ENCODE data around the gene NME8.

The NME8 gene

DNA sequence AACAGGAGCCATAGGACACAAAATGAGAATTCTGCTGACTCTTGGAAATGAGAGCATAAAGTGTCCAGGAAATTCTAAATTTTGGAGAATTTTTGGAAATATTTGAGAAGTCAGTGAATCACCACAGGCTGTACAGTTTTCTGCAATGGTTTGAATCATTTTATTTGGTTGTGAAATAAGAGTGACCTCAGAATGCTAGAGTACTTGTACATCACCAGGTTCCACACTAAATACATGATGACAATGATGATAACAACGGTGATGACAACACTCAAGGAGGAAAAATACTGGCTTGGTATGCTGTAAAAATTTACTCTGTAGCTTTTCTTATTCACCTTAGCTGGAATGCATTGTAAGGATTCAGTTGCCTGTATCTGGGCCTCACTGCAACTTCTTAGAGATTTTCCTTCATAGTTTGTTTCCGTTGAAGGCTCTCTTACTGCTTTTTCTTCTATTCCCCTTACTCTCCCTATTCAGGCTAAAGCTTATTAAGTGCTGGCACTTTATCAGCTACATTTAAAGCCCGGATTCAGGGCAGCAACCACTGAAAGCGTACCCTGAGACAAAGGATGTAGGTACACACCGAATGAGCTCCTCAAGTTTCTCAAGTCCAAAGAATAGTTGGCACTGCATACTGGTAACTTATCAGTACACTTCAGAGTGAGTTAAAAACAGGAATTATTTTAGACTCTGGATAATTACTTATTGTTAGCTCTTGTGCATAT lies 30.2 kb upstream of the NME8 start:
- TF ChIP-seq ZBTB7A (IDR thresholded peaks at IDR 0.05; ENCODE audit: low read depth) (no peak), YY1 (IDR thresholded peaks at IDR 0.05; ENCODE audit: low read depth) (no peak), CEBPB (IDR thresholded peaks at IDR 0.05) (no peak), TCF12 (IDR thresholded peaks at IDR 0.05; ENCODE audit: low read depth) (no peak), NFIC (IDR thresholded peaks at IDR 0.05) (no peak), RAD21 (IDR thresholded peaks at IDR 0.05; ENCODE audit: low read depth) (no peak), TAF1 (IDR thresholded peaks at IDR 0.05; ENCODE audit: low read depth) (no peak), USF1 (IDR thresholded peaks at IDR 0.05) (no peak), TEAD4 (IDR thresholded peaks at IDR 0.05) (no peak), CREB1 (IDR thresholded peaks at IDR 0.05; ENCODE audit: low read depth) (no peak), EP300 (IDR thresholded peaks at IDR 0.05; ENCODE audit: borderline replicate concordance) (no peak), EGR1 (IDR thresholded peaks at IDR 0.05) (no peak)
- TF ChIP-seq, protein P1, sequence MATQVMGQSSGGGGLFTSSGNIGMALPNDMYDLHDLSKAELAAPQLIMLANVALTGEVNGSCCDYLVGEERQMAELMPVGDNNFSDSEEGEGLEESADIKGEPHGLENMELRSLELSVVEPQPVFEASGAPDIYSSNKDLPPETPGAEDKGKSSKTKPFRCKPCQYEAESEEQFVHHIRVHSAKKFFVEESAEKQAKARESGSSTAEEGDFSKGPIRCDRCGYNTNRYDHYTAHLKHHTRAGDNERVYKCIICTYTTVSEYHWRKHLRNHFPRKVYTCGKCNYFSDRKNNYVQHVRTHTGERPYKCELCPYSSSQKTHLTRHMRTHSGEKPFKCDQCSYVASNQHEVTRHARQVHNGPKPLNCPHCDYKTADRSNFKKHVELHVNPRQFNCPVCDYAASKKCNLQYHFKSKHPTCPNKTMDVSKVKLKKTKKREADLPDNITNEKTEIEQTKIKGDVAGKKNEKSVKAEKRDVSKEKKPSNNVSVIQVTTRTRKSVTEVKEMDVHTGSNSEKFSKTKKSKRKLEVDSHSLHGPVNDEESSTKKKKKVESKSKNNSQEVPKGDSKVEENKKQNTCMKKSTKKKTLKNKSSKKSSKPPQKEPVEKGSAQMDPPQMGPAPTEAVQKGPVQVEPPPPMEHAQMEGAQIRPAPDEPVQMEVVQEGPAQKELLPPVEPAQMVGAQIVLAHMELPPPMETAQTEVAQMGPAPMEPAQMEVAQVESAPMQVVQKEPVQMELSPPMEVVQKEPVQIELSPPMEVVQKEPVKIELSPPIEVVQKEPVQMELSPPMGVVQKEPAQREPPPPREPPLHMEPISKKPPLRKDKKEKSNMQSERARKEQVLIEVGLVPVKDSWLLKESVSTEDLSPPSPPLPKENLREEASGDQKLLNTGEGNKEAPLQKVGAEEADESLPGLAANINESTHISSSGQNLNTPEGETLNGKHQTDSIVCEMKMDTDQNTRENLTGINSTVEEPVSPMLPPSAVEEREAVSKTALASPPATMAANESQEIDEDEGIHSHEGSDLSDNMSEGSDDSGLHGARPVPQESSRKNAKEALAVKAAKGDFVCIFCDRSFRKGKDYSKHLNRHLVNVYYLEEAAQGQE (IDR thresholded peaks at IDR 0.05; ENCODE audit: low read depth), result no peak

GRCh38 chr7:37820708-37821468 lies 27.5 kb upstream of the NME8 start:
- TF ChIP-seq RAD21 (IDR thresholded peaks at IDR 0.05; ENCODE audit: low read depth) (no peak), CEBPB (IDR thresholded peaks at IDR 0.05) (no peak), EP300 (IDR thresholded peaks at IDR 0.05; ENCODE audit: borderline replicate concordance) (no peak), EGR1 (IDR thresholded peaks at IDR 0.05) (no peak), YY1 (IDR thresholded peaks at IDR 0.05; ENCODE audit: low read depth) (no peak), TEAD4 (IDR thresholded peaks at IDR 0.05) (no peak), FOXM1 (IDR thresholded peaks at IDR 0.05; ENCODE audit: borderline replicate concordance, low read depth) (no peak), ZBTB7A (IDR thresholded peaks at IDR 0.05; ENCODE audit: low read depth) (no peak), TCF12 (IDR thresholded peaks at IDR 0.05; ENCODE audit: low read depth) (no peak)
- TF ChIP-seq, protein P1 (IDR thresholded peaks at IDR 0.05; ENCODE audit: low read depth), result no peak
- TF ChIP-seq, protein P2, sequence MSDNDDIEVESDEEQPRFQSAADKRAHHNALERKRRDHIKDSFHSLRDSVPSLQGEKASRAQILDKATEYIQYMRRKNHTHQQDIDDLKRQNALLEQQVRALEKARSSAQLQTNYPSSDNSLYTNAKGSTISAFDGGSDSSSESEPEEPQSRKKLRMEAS (IDR thresholded peaks at IDR 0.05), result no peak

DNA sequence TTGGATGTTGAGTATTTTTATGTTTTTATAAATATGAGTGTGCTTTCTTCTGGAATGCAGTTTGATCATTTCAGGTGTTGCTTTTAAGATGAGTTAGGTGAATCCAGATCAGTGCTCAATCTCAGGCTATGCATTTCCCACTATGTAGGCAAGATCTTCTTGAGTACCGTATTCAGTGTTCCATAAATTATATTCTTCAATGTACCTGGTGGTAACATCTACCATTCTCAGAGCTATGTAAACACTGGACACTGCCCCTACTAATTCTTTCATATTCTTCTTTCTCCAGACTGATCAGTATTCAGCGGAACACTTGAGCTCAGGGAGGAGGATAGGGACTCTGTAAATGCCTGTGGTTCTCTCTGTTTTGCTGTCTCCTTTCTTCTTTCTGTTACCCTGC lies 25.5 kb upstream of the NME8 start:
- no peak for TF ChIP-seq YY1 (IDR thresholded peaks at IDR 0.05; ENCODE audit: low read depth)
- TF ChIP-seq EGR1 (IDR thresholded peaks at IDR 0.05), result no peak
- TF ChIP-seq FOXM1 (IDR thresholded peaks at IDR 0.05; ENCODE audit: borderline replicate concordance, low read depth), result no peak
- TF ChIP-seq RAD21 (IDR thresholded peaks at IDR 0.05; ENCODE audit: low read depth), result no peak
- no peak for TF ChIP-seq TCF12 (IDR thresholded peaks at IDR 0.05; ENCODE audit: low read depth)
- TF ChIP-seq, protein P1 (IDR thresholded peaks at IDR 0.05; ENCODE audit: low read depth), result no peak
- TF ChIP-seq CEBPB (IDR thresholded peaks at IDR 0.05), result no peak
- TF ChIP-seq USF1 (IDR thresholded peaks at IDR 0.05), result no peak
- TF ChIP-seq CREB1 (IDR thresholded peaks at IDR 0.05; ENCODE audit: low read depth), result no peak
- no peak for TF ChIP-seq EP300 (IDR thresholded peaks at IDR 0.05; ENCODE audit: borderline replicate concordance)
- no peak for TF ChIP-seq NFIC (IDR thresholded peaks at IDR 0.05)
- TF ChIP-seq, protein P2 (IDR thresholded peaks at IDR 0.05), result no peak
- TF ChIP-seq ZBTB7A (IDR thresholded peaks at IDR 0.05; ENCODE audit: low read depth), result no peak
- no peak for TF ChIP-seq TAF1 (IDR thresholded peaks at IDR 0.05; ENCODE audit: low read depth)
- TF ChIP-seq TEAD4 (IDR thresholded peaks at IDR 0.05), result no peak

Data from Ishikawa (cell line).